Measurements from ENCODE around the gene CDT1.

DNA sequence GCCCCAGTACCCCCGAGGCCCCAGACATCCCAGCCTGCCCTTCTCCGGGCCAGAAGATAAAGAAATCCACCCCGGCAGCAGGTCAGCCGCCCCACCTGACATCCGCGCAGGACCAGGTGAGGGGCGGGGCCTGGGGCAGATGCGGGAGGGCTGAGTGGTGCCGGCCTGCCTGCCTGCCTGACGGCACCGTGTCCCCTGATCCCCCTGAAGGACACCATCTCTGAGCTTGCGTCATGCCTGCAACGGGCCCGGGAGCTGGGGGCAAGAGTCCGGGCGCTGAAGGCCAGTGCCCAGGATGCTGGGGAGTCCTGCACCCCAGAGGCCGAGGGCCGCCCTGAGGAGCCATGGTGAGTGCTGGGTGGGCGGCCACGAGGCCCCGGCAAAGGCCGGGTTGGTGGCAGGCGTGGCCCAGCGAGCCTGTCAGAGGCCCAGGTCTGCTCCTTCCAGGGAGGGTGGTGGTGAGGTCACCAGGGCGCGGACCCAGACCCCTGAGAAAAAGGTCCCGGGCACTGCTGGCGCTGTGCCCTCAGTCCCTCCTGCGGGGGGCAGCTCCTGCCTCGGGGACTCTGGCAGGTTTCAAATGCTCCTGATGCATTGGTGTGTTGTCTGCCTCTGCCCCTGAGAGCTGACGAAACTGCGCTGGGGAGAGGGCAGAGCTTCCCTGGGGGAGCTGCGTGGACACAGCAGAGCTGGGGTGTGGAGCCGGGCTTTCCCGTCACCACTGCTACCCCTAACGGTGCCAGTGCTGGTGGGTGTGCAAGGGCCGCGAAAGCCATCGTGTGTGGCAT is 1.2 kb downstream of the CDT1 start:
- TF ChIP-seq, protein P1, sequence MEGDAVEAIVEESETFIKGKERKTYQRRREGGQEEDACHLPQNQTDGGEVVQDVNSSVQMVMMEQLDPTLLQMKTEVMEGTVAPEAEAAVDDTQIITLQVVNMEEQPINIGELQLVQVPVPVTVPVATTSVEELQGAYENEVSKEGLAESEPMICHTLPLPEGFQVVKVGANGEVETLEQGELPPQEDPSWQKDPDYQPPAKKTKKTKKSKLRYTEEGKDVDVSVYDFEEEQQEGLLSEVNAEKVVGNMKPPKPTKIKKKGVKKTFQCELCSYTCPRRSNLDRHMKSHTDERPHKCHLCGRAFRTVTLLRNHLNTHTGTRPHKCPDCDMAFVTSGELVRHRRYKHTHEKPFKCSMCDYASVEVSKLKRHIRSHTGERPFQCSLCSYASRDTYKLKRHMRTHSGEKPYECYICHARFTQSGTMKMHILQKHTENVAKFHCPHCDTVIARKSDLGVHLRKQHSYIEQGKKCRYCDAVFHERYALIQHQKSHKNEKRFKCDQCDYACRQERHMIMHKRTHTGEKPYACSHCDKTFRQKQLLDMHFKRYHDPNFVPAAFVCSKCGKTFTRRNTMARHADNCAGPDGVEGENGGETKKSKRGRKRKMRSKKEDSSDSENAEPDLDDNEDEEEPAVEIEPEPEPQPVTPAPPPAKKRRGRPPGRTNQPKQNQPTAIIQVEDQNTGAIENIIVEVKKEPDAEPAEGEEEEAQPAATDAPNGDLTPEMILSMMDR (IDR thresholded peaks at IDR 0.05): no peak
- no peak for TF ChIP-seq POLR2A (IDR thresholded peaks at IDR 0.05)
- TF ChIP-seq EP300 (IDR thresholded peaks at IDR 0.05): no peak
- TF ChIP-seq POLR2AphosphoS5 (IDR thresholded peaks at IDR 0.05): no peak
